HepG2 (cell line): Measurements from ENCODE around the gene DPM2. TPM values are rescaled to one million over a fixed set of nuclear protein-coding genes. Genes with fewer than 3 reads are reported as not detected.

Experiments
- ADNP ChIP-seq: sonication (generic); formaldehyde crosslinking; IDR thresholded peaks from 2 replicates; pipeline ENCODE4 v1.4.0; 2020; ENCODE audit warnings: missing genetic modification reagents
- KLF13 ChIP-seq: sonication (generic); formaldehyde crosslinking; IDR thresholded peaks from 2 replicates; pipeline ENCODE4 v1.4.0; 2020; ENCODE audit warnings: mild to moderate bottlenecking, missing genetic modification reagents
- RARA ChIP-seq: IDR thresholded peaks from 2 replicates; pipeline ENCODE4 v1.6.1; 2016; ENCODE audit warnings: missing genetic modification reagents, missing compliant biosample characterization
- RARG ChIP-seq: sonication (generic); formaldehyde crosslinking; IDR thresholded peaks from 2 replicates; pipeline ENCODE4 v1.4.0; 2020; ENCODE audit warnings: low read depth, mild to moderate bottlenecking, missing genetic modification reagents
- RFXAP ChIP-seq: sonication (generic); formaldehyde crosslinking; IDR thresholded peaks from 2 replicates; pipeline ENCODE4 v1.4.0; 2020; ENCODE audit warnings: missing genetic modification reagents, borderline replicate concordance
- SYNCRIP ChIP-seq: fragments of 200-400 bp; formaldehyde crosslinking; IDR thresholded peaks from 2 replicates; pipeline ENCODE4 v1.6.1; 2018; ENCODE audit warnings: mild to moderate bottlenecking, low read depth, low read length; ENCODE audit not compliant: insufficient read depth
- TOE1 ChIP-seq: sonication (generic); formaldehyde crosslinking; IDR thresholded peaks from 2 replicates; pipeline ENCODE4 v1.4.0; 2020; ENCODE audit warnings: mild to moderate bottlenecking, missing genetic modification reagents
- XBP1 ChIP-seq: sonication (generic); formaldehyde crosslinking; IDR thresholded peaks from 2 replicates; pipeline ENCODE4 v1.5.0; 2020; ENCODE audit warnings: missing genetic modification reagents
- ZFP1 ChIP-seq: IDR thresholded peaks from 2 replicates; pipeline ENCODE4 v1.6.1; 2016
- ZFX ChIP-seq: sonication (generic); formaldehyde crosslinking; IDR thresholded peaks from 2 replicates; pipeline ENCODE4 v1.4.0; 2020; ENCODE audit warnings: mild to moderate bottlenecking, low read depth, missing genetic modification reagents, moderate library complexity
- ZNF44 ChIP-seq: sonication (generic); formaldehyde crosslinking; IDR thresholded peaks from 2 replicates; pipeline ENCODE4 v1.5.1; 2020; ENCODE audit warnings: mild to moderate bottlenecking, missing genetic modification reagents
- ZNF546 ChIP-seq: sonication (generic); formaldehyde crosslinking; conservative IDR thresholded peaks from 2 replicates; pipeline ENCODE4 v1.8.1; 2023; ENCODE audit warnings: mild to moderate bottlenecking, missing genetic modification reagents
- ZNF607 ChIP-seq: sonication (generic); formaldehyde crosslinking; IDR thresholded peaks from 2 replicates; pipeline ENCODE4 v1.5.1; 2020; ENCODE audit warnings: missing genetic modification reagents, mild to moderate bottlenecking, borderline replicate concordance
- ZNF709 ChIP-seq: sonication (generic); formaldehyde crosslinking; IDR thresholded peaks from 2 replicates; pipeline ENCODE4 v1.5.0; 2020; ENCODE audit warnings: mild to moderate bottlenecking, missing genetic modification reagents
- polyA plus RNA-seq, 8 experiments: library from polyadenylated mRNA; depleted of rRNA in 3 of 8; stranded (reverse) in 7 of 8; unstranded in 1 of 8; fragments of >200 nt; fragmentation: Illumina TruSeq in 4 of 8; extraction: Trizol in 4 of 8; gene quantifications; 2 replicates each; pipeline versions ENCODE4 v1.2.1 to v1.2.3, GENCODE V29; 2011 to 2016; ENCODE audit warnings: low read depth in 4 of 8, missing spikeins in 1 of 8, mixed read lengths in 1 of 8; ENCODE audit not compliant: insufficient read depth in 1 of 8
- total RNA-seq, 5 experiments: library from RNA; depleted of rRNA; stranded (reverse); fragments of >200 nt; fragmentation: Illumina TruSeq; extraction: Trizol; gene quantifications; 2 replicates each; pipeline ENCODE4 v1.2.3, GENCODE V29; 2016; ENCODE audit warnings: low read depth in 1 of 5
- TF ChIP-seq, protein P1 (sequence below): sonication (generic); formaldehyde crosslinking; IDR thresholded peaks from 2 replicates; pipeline ENCODE4 v1.4.0; 2020; ENCODE audit warnings: missing genetic modification reagents
- TF ChIP-seq, protein P2 (sequence below): sonication (generic); formaldehyde crosslinking; IDR thresholded peaks from 2 replicates; pipeline ENCODE4 v1.4.0; 2020; ENCODE audit warnings: missing genetic modification reagents
- TF ChIP-seq, protein P3 (sequence below): sonication (generic); formaldehyde crosslinking; IDR thresholded peaks from 2 replicates; pipeline ENCODE4 v1.4.0; 2020; ENCODE audit warnings: missing genetic modification reagents, borderline replicate concordance

DPM2 gene
- total and polyA plus RNA-seq, 2 of the 13 experiments (the other 11 are each of a cell fraction or from before 2014, with no cell fraction given), result 24.8 to 35.3 TPM

DNA sequence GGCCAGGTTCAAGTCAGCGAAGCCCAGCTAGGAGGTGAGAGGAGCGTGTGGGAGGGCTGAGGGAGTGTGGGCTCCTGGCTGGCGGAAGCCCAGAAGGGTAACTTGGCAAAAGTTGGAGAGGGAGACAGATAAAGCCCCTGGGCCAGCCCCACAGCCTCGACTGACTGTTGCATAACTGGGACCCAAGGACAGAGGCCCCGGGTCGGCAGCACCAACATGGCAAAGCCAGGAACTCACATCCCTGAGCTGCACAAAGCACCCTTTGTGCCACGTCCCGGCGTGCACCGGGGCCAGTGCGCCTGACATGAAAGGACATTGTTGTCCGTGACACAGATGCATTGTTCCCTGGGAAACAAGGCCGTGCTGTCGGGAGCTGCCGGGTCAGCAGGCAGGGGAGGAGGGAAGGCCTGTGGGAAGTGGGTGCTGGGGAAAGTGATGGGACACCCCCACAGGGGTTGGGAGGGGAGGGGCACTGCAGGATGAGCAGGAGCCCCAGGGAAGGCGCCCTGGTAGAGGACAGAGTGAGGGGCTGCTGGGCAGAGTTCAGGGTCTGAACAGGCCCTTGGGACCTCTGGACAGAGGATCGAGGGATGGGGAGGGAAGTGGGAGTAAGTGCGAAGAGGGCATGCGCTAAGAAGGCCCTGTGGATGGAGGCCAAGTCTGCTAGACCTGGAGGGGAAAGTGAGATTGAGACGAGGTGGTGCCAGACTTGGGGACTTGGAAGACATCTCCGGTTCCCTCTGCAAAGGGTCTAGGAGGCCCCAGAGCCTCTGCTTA, 13.0 kb upstream of the DPM2 start (continued):
- TF ChIP-seq, protein P1, sequence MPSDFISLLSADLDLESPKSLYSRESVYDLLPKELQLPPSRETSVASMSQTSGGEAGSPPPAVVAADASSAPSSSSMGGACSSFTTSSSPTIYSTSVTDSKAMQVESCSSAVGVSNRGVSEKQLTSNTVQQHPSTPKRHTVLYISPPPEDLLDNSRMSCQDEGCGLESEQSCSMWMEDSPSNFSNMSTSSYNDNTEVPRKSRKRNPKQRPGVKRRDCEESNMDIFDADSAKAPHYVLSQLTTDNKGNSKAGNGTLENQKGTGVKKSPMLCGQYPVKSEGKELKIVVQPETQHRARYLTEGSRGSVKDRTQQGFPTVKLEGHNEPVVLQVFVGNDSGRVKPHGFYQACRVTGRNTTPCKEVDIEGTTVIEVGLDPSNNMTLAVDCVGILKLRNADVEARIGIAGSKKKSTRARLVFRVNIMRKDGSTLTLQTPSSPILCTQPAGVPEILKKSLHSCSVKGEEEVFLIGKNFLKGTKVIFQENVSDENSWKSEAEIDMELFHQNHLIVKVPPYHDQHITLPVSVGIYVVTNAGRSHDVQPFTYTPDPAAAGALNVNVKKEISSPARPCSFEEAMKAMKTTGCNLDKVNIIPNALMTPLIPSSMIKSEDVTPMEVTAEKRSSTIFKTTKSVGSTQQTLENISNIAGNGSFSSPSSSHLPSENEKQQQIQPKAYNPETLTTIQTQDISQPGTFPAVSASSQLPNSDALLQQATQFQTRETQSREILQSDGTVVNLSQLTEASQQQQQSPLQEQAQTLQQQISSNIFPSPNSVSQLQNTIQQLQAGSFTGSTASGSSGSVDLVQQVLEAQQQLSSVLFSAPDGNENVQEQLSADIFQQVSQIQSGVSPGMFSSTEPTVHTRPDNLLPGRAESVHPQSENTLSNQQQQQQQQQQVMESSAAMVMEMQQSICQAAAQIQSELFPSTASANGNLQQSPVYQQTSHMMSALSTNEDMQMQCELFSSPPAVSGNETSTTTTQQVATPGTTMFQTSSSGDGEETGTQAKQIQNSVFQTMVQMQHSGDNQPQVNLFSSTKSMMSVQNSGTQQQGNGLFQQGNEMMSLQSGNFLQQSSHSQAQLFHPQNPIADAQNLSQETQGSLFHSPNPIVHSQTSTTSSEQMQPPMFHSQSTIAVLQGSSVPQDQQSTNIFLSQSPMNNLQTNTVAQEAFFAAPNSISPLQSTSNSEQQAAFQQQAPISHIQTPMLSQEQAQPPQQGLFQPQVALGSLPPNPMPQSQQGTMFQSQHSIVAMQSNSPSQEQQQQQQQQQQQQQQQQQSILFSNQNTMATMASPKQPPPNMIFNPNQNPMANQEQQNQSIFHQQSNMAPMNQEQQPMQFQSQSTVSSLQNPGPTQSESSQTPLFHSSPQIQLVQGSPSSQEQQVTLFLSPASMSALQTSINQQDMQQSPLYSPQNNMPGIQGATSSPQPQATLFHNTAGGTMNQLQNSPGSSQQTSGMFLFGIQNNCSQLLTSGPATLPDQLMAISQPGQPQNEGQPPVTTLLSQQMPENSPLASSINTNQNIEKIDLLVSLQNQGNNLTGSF (CRISPR knock-in tag), result 0 out of 2 replicates have a peak, but pooled peaks have one; percentile 39
- TF ChIP-seq ZNF709 (CRISPR knock-in tag) (peak; percentile 88), ADNP (CRISPR knock-in tag) (no peak), SYNCRIP (no peak), RFXAP (CRISPR knock-in tag) (no peak; the same call in none of the 2 replicates), ZFX (CRISPR knock-in tag) (peak; percentile 96), RARG (CRISPR knock-in tag) (no peak), ZNF607 (peak; percentile 75; the same call in 1 of the 2 replicates), ZNF546 (CRISPR knock-in tag) (no peak), KLF13 (CRISPR knock-in tag) (no peak), XBP1 (CRISPR knock-in tag) (no peak), ZFP1 (peak; percentile 77), RARA (CRISPR knock-in tag) (peak; percentile 90), TOE1 (CRISPR knock-in tag) (no peak), ZNF44 (CRISPR knock-in tag) (no peak)
- TF ChIP-seq, protein P2, sequence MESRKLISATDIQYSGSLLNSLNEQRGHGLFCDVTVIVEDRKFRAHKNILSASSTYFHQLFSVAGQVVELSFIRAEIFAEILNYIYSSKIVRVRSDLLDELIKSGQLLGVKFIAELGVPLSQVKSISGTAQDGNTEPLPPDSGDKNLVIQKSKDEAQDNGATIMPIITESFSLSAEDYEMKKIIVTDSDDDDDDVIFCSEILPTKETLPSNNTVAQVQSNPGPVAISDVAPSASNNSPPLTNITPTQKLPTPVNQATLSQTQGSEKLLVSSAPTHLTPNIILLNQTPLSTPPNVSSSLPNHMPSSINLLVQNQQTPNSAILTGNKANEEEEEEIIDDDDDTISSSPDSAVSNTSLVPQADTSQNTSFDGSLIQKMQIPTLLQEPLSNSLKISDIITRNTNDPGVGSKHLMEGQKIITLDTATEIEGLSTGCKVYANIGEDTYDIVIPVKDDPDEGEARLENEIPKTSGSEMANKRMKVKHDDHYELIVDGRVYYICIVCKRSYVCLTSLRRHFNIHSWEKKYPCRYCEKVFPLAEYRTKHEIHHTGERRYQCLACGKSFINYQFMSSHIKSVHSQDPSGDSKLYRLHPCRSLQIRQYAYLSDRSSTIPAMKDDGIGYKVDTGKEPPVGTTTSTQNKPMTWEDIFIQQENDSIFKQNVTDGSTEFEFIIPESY (CRISPR knock-in tag), result peak; percentile 55
- TF ChIP-seq, protein P3, sequence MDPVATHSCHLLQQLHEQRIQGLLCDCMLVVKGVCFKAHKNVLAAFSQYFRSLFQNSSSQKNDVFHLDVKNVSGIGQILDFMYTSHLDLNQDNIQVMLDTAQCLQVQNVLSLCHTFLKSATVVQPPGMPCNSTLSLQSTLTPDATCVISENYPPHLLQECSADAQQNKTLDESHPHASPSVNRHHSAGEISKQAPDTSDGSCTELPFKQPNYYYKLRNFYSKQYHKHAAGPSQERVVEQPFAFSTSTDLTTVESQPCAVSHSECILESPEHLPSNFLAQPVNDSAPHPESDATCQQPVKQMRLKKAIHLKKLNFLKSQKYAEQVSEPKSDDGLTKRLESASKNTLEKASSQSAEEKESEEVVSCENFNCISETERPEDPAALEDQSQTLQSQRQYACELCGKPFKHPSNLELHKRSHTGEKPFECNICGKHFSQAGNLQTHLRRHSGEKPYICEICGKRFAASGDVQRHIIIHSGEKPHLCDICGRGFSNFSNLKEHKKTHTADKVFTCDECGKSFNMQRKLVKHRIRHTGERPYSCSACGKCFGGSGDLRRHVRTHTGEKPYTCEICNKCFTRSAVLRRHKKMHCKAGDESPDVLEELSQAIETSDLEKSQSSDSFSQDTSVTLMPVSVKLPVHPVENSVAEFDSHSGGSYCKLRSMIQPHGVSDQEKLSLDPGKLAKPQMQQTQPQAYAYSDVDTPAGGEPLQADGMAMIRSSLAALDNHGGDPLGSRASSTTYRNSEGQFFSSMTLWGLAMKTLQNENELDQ (CRISPR knock-in tag), result no peak
